HFFc6 (cell line): Measurements from ENCODE around the gene EEF2K. TPM values are rescaled to one million over a fixed set of nuclear protein-coding genes. Genes with fewer than 3 reads are reported as not detected.

Experiments used
- DNase-seq: peaks from one replicate; pipeline ENCODE4 v3.0.0-alpha.2; 2018
- H3K27ac Mint-ChIP-seq: 2 replicates; pipeline ENCODE4 v1.8.0; 2020; ENCODE audit warnings: mild to moderate bottlenecking, mixed read lengths
- H3K27me3 Mint-ChIP-seq: 2 replicates; pipeline ENCODE4 v1.8.0; 2021; ENCODE audit warnings: mild to moderate bottlenecking, moderate library complexity, mixed read lengths; ENCODE audit not compliant: insufficient read depth
- H3K36me3 Mint-ChIP-seq: 2 replicates; pipeline ENCODE4 v1.8.0; 2021; ENCODE audit warnings: low read depth, mixed read lengths
- H3K4me1 Mint-ChIP-seq: 2 replicates; pipeline ENCODE4 v1.8.0; 2020; ENCODE audit warnings: low read depth, mixed read lengths
- H3K4me3 Mint-ChIP-seq: 2 replicates; pipeline ENCODE4 v1.8.0; 2020; ENCODE audit warnings: mild to moderate bottlenecking, moderate library complexity, mixed read lengths
- H3K9me3 Mint-ChIP-seq: 2 replicates; pipeline ENCODE4 v1.8.0; 2020; ENCODE audit warnings: mild to moderate bottlenecking, mixed read lengths
- CTCF ChIP-seq: fragments of 200-600 bp; sonication (generic); IDR thresholded peaks from 2 replicates; pipeline ENCODE4 v1.5.0; 2021; ENCODE audit warnings: antibody characterized with exemption, mild to moderate bottlenecking
- total RNA-seq, 6 experiments: library from RNA; stranded (reverse); fragmentation: NEBNext Ultra II Directional; extraction: Animal tissue kit (Norgen Biotek cat#: 25700); gene quantifications; 2 replicates in 1 of 6; 3 replicates in 5 of 6; pipeline ENCODE4 v1.2.3, GENCODE V29; 2021

Gene EEF2K
- total RNA-seq, 6 experiments from 2014 or later: 21.5 to 26.6 (median 23.5) TPM

DNA sequence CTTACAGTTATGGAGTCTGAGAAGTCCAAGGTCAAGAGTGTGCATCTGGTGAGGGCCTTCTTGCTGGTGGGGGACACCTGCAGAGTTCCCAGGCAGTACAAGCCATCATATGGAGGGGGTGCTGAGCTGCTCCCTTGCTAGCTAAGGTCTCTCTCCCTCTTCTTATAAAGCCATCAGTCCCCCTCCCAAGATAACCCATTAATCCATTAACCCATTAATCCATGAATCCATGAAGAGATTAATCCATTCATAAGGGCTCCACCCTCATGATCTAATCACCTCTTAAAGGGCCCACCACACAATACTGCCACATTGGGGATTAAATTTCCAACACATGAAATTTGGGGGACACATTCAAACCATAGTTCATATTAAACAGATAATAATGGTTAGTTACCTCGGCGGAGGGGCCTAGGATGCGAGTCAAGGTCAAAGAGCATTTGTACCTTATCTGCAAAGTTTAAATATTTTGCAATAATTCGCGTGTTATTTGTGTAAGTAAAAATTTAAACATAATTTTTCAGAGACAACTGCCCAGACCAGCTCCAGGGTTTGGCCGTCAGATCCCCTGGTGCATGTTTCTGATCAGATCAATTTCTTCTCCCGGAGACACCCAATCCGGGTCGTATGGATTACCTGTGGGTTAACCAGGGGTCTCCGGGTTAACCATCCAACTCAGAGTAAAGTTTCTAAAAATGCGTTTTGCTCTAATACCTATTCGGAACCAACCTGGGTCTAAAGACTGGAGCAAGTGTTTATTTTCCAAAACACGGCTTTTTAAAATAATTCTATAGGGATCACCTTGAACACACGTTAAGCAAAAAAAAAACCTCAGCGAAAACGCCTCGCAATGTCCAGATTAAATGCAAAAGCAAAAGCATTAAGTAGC is 90.4 kb downstream of the EEF2K start:
- H3K27ac Mint-ChIP-seq: peak overlapping the region; percentile 97; the same call in 1 of the 2 replicates
- H3K9me3 Mint-ChIP-seq: no peaks in the 10 kb centered on the region
- no peak for DNase-seq
- peaks cover 10% of the 10 kb centered on the region for H3K27me3 Mint-ChIP-seq
- TF ChIP-seq CTCF: no peak
- peak overlapping the region; percentile 93 for H3K4me3 Mint-ChIP-seq
- H3K4me1 Mint-ChIP-seq: peaks cover 28% of the 10 kb centered on the region
- H3K36me3 Mint-ChIP-seq: no peaks in the 10 kb centered on the region

DNA sequence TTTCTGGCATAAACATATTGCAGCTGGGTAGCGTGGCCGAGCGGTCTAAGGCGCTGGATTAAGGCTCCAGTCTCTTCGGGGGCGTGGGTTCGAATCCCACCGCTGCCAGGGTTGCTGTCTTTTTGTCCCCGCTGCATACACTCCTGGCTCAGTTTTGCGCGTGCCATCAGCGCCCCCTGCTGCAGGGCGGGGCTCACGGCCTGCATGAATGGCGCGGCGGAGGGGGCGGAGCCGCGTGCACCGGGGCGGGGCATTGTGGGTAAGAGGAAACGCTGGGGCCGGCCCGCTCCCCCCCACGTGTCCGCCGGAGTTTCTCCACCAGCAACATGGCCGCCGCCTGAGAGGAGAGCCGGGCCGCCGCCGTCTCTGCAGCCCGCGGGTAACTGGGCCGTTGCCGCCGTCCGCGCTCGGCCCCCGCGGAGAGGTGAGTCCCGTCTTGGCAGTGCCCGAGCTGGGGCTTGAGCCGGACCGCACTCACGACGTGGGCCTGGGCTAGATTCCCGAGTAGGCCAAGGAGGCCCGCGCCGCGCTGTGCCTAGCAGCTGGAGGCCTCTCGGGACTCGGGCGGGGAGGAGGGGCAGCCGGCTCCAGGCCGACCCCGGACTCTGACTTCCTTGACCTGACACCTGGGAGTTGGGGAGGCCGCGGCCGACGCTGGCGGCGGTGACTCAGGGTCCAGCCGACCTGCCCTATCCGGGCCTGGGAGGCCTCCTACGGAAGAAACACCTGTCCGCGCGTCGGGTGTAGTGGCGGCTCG is 91.2 kb downstream of the EEF2K start, which contains the start of gene POLR3E:
Gene POLR3E, plus strand, starts transcription at position 296 of the 757 bp plus-strand sequence. CDS start 5,560 bp downstream, outside the sequence.
- Mint-ChIP-seq H3K27ac (peak within 1 kb of the TSS; percentile 97), H3K4me1 (peaks cover 28% of the 10 kb centered on the region), H3K4me3 (peak within 1 kb of the TSS; percentile 93), H3K36me3 (peaks cover 5% of the 10 kb centered on the region), H3K9me3 (no peaks in the 10 kb centered on the region), H3K27me3 (peaks cover 10% of the 10 kb centered on the region)
- peak; percentile 95 for DNase-seq
- peak; percentile 89 for TF ChIP-seq CTCF

DNA sequence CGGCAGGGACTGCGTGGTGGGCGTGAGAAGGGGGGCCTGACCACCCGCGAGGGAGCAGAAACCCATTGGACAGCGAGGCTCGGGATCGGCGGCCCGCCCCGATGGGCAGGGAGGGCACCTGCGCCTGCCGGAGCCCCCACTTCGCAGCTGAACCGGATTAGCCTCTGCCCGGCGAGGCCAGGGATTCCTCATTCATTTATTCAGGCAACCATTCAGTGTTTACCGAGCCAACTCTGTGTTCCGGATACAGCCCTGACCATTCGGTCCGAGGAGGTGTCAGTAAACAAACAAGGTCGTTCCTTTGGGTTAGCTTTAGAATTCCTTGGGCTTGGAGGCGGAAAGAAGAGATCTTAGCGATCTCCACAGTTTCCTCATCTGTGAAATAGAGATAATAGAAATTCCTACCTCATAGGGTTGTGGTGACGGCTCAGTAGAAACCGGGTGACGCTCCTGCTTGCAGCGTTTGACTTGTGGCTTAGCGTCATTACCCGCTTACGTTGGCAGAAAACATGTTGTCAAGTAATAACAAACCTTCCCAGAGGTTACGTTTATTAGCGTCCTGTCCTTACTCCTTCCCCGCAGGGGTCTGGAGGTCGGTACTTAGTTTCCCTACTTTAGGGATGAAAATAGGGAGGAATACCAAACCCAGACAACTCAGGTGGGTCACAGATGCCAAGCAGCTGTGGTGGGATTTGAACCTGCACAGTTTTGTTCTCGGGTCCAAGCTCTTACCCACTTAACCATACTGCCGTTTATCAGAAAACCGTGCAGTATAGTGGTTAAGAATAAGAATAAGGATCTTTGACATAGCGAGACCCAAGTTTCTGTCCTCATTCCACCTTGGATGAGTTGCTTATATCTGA is 92.0 kb downstream of the EEF2K start:
- Mint-ChIP-seq H3K4me3 (peak overlapping the region; percentile 93), H3K36me3 (peaks cover 7% of the 10 kb centered on the region), H3K4me1 (peaks cover 28% of the 10 kb centered on the region), H3K27ac (peak overlapping the region; percentile 97), H3K9me3 (no peaks in the 10 kb centered on the region), H3K27me3 (peaks cover 10% of the 10 kb centered on the region)
- TF ChIP-seq CTCF: no peak
- DNase-seq: peak; percentile 99

GRCh38 chr16:22299036-22299435 is 93.0 kb downstream of the EEF2K start:
- Mint-ChIP-seq H3K36me3 (peaks cover 11% of the 10 kb centered on the region), H3K27me3 (peaks cover 10% of the 10 kb centered on the region), H3K9me3 (no peaks in the 10 kb centered on the region), H3K4me1 (peaks cover 28% of the 10 kb centered on the region), H3K27ac (peak overlapping the region; percentile 97), H3K4me3 (peak overlapping the region; percentile 93)
- TF ChIP-seq CTCF: no peak
- DNase-seq: no peak
